DND-41 (cell line): ENCODE data around the gene CEP120.

Experiments
- CTCF ChIP-seq: IDR thresholded peaks from 2 replicates; pipeline ENCODE4 v1.5.1; 2012; ENCODE audit warnings: borderline replicate concordance, low read length, moderate library complexity, mild to moderate bottlenecking; ENCODE audit not compliant: poor library complexity, severe bottlenecking; ENCODE audit errors: extremely low read depth
- EZH2 ChIP-seq: IDR thresholded peaks from 3 replicates; pipeline ENCODE4 v1.6.1; 2012; ENCODE audit warnings: borderline replicate concordance, low read depth, mild to moderate bottlenecking, moderate library complexity, low read length, inconsistent platforms; ENCODE audit not compliant: severe bottlenecking

GRCh38 chr5:123429221-123429954, 6.2 kb upstream of the CEP120 start:
- TF ChIP-seq CTCF (no peak), EZH2 (no peak)
